OCI-M2 (cell line): ENCODE data around the gene GALK2.
"Not testable (repeated sequence)": the region's sequence is repeated elsewhere in the genome, so short reads cannot be mapped to it uniquely, and the experiment has no call there.

Experiments used
- DNase-seq: peaks from one replicate; lab custom pipeline; 2025; ENCODE audit not compliant: unreplicated experiment; lab: John Stamatoyannopoulos, UW

GALK2 gene

DNA sequence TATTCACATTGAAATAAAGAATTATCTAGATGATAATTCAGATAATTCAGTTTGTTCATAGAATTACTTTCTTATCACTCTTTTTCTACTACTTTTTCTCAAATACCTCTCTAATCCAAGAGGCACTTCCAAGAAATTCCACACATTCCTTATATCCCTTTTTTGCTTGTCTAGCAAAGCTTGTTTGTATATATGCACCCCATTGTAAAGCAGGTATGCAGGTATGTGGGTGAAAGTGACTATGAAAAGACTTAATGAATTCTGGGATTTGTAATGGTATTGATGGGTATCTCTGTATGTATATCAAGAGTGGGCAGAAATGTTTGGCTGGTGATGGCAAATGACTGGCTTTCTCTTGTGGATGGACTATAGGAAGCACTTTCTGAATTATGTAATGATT, 158.9 kb downstream of the GALK2 start:
- DNase-seq: no peak

DNA sequence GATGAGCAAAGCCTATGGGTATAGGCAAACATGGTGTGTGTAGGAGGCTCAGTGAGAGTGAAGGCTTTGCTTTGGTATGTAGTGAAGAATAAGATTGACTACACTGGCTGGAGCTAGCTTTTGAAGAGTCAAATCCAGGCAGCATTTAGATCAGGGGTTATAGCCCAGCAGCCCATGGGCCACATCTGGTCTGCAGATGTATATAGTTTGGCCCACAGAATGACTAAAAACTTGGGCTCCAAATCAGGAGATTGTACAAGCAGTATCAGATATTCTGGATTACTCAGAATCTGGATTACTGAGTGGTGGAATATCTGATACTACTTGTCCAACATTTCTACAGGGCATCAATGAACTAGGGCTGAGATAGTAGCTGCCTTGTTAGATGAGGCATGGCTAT, 160.1 kb downstream of the GALK2 start:
- no peak for DNase-seq

DNA sequence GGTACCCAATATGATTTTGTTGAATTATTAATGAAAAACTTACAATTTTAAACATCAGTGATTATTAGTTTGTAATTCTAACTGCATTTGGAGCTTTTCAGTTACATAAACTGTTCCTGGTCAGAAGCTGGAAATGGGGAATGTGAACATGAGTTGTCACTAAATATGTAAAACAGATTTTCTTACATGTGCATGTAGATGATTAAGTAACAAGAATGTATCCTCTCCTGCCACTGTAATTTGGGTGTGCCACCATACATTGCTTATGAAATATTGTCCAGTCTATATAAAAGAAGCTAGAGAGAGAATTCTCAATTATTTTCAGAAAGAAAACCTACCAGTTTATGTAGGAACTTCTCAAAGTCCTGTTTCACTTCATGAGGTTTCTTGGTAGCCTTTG, 161.4 kb downstream of the GALK2 start:
- DNase-seq: no peak

DNA sequence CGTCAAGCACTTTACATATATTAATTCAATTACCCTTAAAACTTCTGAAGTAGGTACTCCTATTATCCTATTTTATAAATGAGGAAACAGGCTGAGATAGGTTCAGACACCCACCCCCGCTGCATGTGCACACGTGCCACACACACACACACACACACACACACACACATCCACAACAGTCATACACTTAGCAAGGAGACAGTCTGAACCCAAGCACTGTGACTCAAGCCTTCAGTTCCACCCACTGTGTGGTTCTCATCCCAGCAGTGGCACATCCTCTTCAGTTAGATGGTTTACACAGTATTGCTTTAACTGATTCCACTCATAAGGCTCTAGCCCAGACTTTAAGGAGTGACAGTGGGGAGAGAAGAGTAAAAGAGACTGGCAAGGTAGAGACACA, 161.9 kb downstream of the GALK2 start:
- no peak for DNase-seq

DNA sequence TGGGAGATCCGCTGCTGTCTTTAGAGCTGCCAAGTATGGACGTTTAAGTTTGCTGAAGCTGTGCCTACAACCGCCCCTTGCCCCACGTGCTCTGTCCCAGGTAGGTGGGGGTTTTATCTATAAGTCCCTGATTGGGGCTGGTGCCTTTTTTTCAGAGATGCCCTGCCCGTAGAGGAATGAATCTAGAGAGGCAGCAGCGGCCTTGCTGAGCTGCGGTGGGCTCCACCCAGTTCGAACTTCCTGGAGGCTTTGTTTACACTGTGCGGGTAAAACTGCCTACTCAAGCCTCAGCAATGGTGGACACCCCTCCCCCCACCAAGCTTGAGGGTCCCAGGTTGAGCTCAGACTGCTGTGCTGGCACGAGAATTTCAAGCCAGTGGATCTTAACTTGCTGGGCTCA, 169.6 kb downstream of the GALK2 start:
- no peak for DNase-seq

DNA sequence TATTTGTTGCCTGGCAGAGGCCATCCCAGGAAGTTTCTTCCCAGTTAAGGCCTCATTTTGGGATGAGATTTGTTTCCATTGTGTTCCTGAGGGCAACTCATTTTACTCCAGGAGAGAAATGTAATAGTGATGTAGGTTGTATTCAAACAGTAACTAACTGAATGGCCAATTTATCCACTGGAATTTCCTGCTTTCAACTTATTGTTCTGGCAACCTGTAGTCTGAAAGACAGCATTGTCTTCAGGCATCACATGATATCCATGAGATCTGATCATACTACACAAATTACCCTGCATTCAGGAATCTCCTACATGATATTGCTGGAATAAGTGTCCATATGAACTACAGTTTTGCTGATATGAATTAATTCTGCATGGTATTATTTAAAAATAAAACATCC, 173.5 kb downstream of the GALK2 start:
- DNase-seq: no peak

DNA sequence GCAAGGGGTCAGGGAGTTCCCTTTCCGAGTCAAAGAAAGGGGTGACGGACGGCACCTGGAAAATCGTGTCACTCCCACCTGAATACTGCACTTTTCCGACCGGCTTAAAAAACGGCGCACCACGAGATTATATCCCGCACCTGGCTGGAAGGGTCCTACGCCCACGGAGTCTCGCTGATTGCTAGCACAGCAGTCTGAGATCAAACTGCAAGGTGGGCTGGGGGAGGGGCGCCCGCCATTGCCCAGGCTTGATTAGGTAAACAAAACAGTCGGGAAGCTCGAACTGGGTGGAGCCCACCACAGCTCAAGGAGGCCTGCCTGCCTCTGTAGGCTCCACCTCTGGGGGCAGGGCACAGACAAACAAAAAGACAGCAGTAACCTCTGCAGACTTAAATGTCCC, 184.4 kb downstream of the GALK2 start:
- DNase-seq: not testable (repeated sequence)

DNA sequence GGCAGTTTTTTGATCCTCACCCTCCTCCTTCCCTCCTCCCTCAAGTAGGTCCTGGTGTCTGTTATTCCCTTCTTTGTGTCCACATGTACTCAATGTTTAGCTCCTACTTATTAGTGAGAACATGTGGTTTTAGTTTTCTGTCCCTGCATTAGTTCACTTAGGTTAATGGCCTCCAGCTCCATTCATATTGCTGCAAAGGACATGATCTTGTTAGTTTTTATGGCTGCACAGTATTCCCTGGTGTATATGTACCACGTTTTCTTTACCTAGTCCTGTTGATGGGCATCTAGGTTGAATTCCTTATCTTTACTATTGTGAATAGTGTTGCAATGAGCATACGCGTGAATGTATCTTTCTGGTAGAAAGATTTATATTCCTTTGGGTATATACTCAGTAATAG, 191.3 kb downstream of the GALK2 start:
- DNase-seq: no peak

DNA sequence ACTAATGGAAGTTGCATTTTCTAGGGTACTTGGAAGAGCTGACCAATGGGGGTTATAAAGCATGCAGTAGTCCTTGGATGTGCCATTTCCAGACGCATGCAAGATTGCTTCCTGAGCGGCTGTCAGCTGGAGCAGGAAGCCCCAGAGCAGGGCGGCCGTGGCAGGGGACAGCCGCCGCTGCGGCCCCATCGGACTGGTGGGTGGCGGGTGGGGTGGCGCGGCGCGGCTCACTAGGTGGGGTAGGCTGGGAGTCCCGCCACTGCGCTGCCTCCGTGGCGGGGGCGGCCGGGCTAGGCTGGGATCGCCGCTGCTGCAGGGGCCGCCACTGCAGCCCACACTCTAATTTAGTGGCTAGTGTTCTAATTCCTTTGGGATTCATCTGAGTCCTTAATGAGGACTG, 196.4 kb downstream of the GALK2 start:
- no peak for DNase-seq

DNA sequence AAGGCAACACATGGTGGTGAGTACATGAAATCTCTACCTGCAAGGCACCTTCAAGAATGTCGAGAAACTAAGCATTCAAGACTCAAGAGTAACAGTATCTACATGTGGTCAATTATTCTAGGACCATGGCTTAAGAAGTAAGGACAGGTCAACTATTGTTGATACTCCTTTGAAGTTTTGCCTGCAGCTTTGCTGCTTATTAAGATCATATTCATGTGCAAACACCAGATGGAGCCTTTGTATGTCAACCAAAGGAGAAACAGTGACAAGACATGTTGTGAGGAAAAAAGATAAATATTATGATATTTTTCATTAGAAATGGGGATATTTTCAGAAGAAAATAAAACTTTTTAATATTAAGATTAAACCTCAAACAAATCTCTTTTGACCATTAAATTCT, 200.7 kb downstream of the GALK2 start:
- no peak for DNase-seq

DNA sequence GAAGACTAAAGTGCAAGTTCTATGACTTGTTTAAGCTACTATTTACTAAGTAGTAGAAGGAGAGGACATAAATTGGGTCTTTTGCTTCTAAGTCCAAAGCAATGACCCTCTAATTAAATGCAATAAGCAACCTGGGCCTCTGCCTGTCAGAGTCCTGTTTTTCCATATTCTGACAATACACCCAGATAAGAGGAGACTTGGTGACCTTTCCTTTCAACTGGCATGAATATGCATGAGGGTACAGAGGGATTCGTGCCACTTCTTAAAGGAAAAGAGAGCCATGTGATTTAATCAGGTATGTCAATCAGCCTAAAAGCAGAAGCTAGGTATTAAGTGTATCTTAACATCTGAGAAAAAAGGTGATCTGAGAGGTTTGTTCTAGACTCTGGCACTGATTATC, 202.3 kb downstream of the GALK2 start:
- no peak for DNase-seq

DNA sequence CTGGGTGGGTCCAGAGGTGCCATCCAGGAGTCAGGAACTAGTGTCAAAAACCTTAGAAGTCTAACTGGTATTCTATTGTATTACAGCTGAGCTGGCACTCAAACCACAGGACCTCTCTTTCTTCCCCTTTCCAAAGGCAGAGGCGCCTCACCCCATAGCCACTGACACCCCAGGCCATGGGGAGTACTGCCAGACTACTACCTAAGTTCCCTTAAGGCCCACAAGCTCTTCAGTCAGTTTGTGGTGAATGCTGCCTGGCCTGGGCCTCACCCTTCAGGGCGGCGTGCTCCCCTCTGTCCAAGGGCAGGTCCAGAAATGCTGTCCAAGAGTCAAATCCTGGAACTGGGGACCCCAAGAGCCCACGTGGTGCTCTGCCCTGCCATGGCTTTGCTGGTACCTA, 209.9 kb downstream of the GALK2 start:
- no peak for DNase-seq

DNA sequence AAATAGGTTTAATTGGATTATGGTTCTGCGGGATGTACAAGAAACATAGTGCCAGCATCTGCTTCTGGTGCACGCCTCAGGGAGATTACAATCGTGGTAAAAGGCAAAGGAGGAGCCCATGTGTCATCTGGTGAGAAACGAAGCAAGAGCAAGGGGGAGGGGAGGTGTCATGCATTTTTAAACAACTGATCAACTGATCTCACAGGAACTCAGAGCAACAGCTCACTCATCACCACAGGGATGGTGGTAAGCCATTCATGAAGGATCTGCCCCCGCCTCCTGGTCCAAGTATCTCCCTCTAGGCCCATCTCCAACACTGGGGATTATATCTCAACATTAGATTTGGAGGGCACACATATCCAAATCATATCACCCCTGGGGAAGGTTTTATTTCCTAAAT, 210.9 kb downstream of the GALK2 start:
- no peak for DNase-seq
